ENCODE results near the gene TMEM164. TPM values are rescaled to one million over a fixed set of nuclear protein-coding genes. Genes with fewer than 3 reads are reported as not detected.
"Not testable (repeated sequence)": the region's sequence is repeated elsewhere in the genome, so short reads cannot be mapped to it uniquely, and the experiment has no call there.

The TMEM164 gene
- polyA plus RNA-seq, 5 donors = 36.0 to 49.4 (median 41.8) TPM

GRCh38 chrX:110125446-110126162, 122.7 kb downstream of the TMEM164 start:
- DNase-seq = no peak

- DNase-seq = no peak
Measured at GRCh38 chrX:110131031-110131430, 128.1 kb downstream of the TMEM164 start.

GRCh38 chrX:110132450-110133114, 129.7 kb downstream of the TMEM164 start:
- no peak for DNase-seq

- no peak for DNase-seq
Measured at GRCh38 chrX:110133735-110134370, 130.9 kb downstream of the TMEM164 start.

GRCh38 chrX:110135618-110136017, 132.7 kb downstream of the TMEM164 start:
- DNase-seq = no peak

GRCh38 chrX:110136136-110136535, 133.2 kb downstream of the TMEM164 start:
- DNase-seq = no peak

GRCh38 chrX:110138557-110138956, 135.6 kb downstream of the TMEM164 start:
- DNase-seq = no peak

GRCh38 chrX:110139172-110139571, 136.3 kb downstream of the TMEM164 start:
- DNase-seq = no peak

GRCh38 chrX:110142096-110142495, 139.2 kb downstream of the TMEM164 start:
- no peak for DNase-seq

- no peak for DNase-seq
Measured at GRCh38 chrX:110143454-110144210, 140.7 kb downstream of the TMEM164 start.

- DNase-seq = no peak
Measured at GRCh38 chrX:110145311-110145710, 142.4 kb downstream of the TMEM164 start.

GRCh38 chrX:110145854-110146253, 142.9 kb downstream of the TMEM164 start:
- peak in 1 of 2 donors; percentile 15 for DNase-seq

- DNase-seq = peak; percentile 37 to 48
Measured at GRCh38 chrX:110146521-110146920, 143.6 kb downstream of the TMEM164 start.

- no peak for DNase-seq
Measured at GRCh38 chrX:110153244-110153643, 150.3 kb downstream of the TMEM164 start.

- no peak for DNase-seq
Measured at GRCh38 chrX:110153896-110154295, 151.0 kb downstream of the TMEM164 start.

GRCh38 chrX:110154328-110154727, 151.4 kb downstream of the TMEM164 start:
- DNase-seq = not testable (repeated sequence)

GRCh38 chrX:110155759-110156158, 152.8 kb downstream of the TMEM164 start:
- DNase-seq = no peak

GRCh38 chrX:110156167-110156754, 153.3 kb downstream of the TMEM164 start:
- no peak for DNase-seq

GRCh38 chrX:110157444-110157843, 154.5 kb downstream of the TMEM164 start:
- no peak for DNase-seq

GRCh38 chrX:110159235-110159634, 156.3 kb downstream of the TMEM164 start:
- DNase-seq = no peak

GRCh38 chrX:110159865-110160264, 157.0 kb downstream of the TMEM164 start:
- DNase-seq = no peak

- no peak for DNase-seq
Measured at GRCh38 chrX:110161361-110161686, 158.4 kb downstream of the TMEM164 start.
